ENCODE data around the gene TBC1D22B.

GRCh38 chr6:37260444-37260843 is 2.9 kb downstream of the TBC1D22B start:
- TF ChIP-seq, protein P1, sequence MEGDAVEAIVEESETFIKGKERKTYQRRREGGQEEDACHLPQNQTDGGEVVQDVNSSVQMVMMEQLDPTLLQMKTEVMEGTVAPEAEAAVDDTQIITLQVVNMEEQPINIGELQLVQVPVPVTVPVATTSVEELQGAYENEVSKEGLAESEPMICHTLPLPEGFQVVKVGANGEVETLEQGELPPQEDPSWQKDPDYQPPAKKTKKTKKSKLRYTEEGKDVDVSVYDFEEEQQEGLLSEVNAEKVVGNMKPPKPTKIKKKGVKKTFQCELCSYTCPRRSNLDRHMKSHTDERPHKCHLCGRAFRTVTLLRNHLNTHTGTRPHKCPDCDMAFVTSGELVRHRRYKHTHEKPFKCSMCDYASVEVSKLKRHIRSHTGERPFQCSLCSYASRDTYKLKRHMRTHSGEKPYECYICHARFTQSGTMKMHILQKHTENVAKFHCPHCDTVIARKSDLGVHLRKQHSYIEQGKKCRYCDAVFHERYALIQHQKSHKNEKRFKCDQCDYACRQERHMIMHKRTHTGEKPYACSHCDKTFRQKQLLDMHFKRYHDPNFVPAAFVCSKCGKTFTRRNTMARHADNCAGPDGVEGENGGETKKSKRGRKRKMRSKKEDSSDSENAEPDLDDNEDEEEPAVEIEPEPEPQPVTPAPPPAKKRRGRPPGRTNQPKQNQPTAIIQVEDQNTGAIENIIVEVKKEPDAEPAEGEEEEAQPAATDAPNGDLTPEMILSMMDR (IDR thresholded peaks at IDR 0.05): no peak
- no peak for TF ChIP-seq POLR2A (IDR thresholded peaks at IDR 0.05)
